ENCODE data around the gene GALNT9. TPM values are rescaled to one million over a fixed set of nuclear protein-coding genes. Genes with fewer than 3 reads are reported as not detected.

The GALNT9 gene
- total and polyA plus RNA-seq, 2 donors: 0.91 to 1.5 TPM

DNA sequence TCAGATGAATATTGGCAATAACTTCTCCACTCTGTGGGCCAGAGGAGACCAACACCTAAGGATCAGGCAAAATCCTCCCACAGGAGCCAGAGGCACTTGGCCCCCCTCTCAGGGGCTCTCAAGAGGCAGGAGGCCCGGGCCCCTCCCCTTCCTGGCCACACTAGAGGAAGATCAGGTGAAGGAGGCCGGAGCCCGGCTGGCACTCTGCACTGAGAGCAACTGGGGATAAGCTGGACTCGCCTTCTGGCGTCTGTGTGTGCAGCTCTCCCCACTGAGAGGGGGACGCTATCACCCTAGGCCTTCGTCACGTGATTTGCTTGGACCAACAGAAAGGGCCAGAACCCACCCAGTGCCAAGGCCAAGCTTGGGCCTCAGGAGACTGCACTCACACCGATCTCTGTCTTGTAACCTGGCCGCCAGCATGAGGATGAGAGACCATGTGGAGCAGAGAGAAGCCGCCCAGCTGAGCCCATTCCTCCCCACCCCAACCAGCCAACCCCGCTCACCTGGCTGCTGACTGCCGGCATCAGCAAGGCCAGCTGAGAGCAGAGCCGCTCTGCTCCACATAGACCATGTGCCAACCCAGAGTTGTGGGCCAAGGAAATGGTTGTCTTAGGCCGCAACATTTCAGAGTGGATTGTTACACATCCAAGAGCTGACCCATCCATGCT lies 121.1 kb downstream of the GALNT9 start:
- peaks cover 0 to 10% of the 10 kb centered on the region in 2 donors for H3K9me3 ChIP-seq (ENCODE audit: control insufficient read depth in 2 of 2, insufficient read depth in 1 of 2, low read length in 1 of 2)
- no peak overlapping the region for H3K4me3 ChIP-seq (ENCODE audit: low read length in 2 of 2)
- WGBS: 92% methylated on average over 15 of the region's 15 CpGs
- no peaks in the 10 kb centered on the region for H3K36me3 ChIP-seq (ENCODE audit: control insufficient read depth in 2 of 2, insufficient read depth in 2 of 2, low read length in 1 of 2)
- no peak for DNase-seq (ENCODE audit: low read depth in 6 of 9, low spot score in 9 of 9)
- H3K27ac ChIP-seq (ENCODE audit: low read depth in 1 of 2, low read length in 1 of 2): no peak overlapping the region
- H3K27me3 ChIP-seq (ENCODE audit: control insufficient read depth in 2 of 2, insufficient read depth in 1 of 2, low read length in 1 of 2): peaks cover 27 to 47% of the 10 kb centered on the region in 2 donors
- peaks cover 0 to 3% of the 10 kb centered on the region in 2 donors for H3K4me1 ChIP-seq (ENCODE audit: control insufficient read depth in 2 of 2, insufficient read depth in 2 of 2, low read length in 2 of 2)

DNA sequence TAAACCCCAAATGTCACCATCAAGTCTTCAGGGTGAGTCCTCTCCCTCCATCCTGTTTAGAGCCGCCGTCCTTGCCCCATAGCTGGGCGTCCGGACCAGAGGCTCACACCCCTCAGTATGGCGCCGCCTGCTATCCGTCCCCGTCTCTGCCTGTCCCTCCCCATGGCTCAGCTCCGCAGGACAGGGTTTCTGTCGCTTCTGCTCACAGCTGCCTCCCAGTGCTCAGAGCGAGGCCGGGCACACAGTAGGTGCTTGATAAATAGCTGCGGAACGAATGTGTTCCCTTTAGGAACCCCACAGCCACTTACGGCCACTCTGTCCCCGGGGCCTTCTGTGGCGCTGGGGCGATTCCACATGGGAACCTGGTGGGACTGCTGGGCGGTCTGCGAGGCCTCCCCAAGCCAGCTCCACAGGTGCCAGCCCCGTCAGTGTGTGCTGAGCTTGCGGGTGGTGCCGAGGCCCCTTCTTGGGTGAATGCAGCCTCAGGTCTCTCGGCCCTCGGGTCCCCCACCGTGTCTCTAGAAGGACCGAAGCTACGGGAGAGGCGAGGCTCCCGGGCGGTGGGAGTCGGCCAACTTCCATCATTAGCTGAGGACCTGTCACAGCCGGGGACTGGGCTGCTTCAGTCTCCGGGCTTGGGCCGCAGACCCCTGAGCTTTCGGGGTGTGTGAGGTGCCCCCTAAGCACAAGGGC lies 122.2 kb downstream of the GALNT9 start:
- Histone ChIP-seq H3K4me3 (ENCODE audit: low read length in 2 of 2) (no peak overlapping the region), H3K27me3 (ENCODE audit: control insufficient read depth in 2 of 2, insufficient read depth in 1 of 2, low read length in 1 of 2) (peaks cover 27 to 55% of the 10 kb centered on the region in 2 donors), H3K27ac (ENCODE audit: low read depth in 1 of 2, low read length in 1 of 2) (no peak overlapping the region), H3K36me3 (ENCODE audit: control insufficient read depth in 2 of 2, insufficient read depth in 2 of 2, low read length in 1 of 2) (no peaks in the 10 kb centered on the region), H3K4me1 (ENCODE audit: control insufficient read depth in 2 of 2, insufficient read depth in 2 of 2, low read length in 2 of 2) (peaks cover 0 to 3% of the 10 kb centered on the region in 2 donors), H3K9me3 (ENCODE audit: control insufficient read depth in 2 of 2, insufficient read depth in 1 of 2, low read length in 1 of 2) (peaks cover 0 to 9% of the 10 kb centered on the region in 2 donors)
- no peak for DNase-seq (ENCODE audit: low read depth in 6 of 9, low spot score in 9 of 9)
- 89% methylated on average over 36 of the region's 36 CpGs for WGBS

DNA sequence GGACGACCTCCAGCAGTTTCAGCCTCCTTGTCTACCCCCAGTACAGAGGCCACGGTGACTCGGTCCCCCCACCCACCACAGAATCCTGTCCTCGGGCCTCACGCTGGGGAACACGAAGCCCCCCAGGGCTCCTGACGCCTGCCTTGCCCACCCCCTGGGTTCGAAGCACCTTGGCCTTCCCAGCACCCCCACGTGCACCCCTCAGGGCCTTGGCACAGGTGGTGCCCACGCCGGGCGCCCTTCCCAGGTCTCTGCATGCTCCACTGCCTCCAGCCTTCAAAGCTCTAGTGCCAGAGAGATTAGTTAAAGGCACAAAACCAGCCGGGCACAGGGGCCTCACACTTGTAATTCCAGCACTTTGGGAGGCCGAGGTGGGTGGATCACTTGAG lies 123.3 kb downstream of the GALNT9 start:
- Histone ChIP-seq H3K27me3 (ENCODE audit: control insufficient read depth in 2 of 2, insufficient read depth in 1 of 2, low read length in 1 of 2) (peaks cover 27 to 58% of the 10 kb centered on the region in 2 donors), H3K36me3 (ENCODE audit: control insufficient read depth in 2 of 2, insufficient read depth in 2 of 2, low read length in 1 of 2) (no peaks in the 10 kb centered on the region), H3K4me1 (ENCODE audit: control insufficient read depth in 2 of 2, insufficient read depth in 2 of 2, low read length in 2 of 2) (peaks cover 0 to 3% of the 10 kb centered on the region in 2 donors), H3K9me3 (ENCODE audit: control insufficient read depth in 2 of 2, insufficient read depth in 1 of 2, low read length in 1 of 2) (peaks cover 0 to 6% of the 10 kb centered on the region in 2 donors), H3K4me3 (ENCODE audit: low read length in 2 of 2) (no peak overlapping the region), H3K27ac (ENCODE audit: low read depth in 1 of 2, low read length in 1 of 2) (no peak overlapping the region)
- 67% methylated on average over 14 of the region's 14 CpGs for WGBS
- DNase-seq (ENCODE audit: low read depth in 6 of 9, low spot score in 9 of 9): no peak

DNA sequence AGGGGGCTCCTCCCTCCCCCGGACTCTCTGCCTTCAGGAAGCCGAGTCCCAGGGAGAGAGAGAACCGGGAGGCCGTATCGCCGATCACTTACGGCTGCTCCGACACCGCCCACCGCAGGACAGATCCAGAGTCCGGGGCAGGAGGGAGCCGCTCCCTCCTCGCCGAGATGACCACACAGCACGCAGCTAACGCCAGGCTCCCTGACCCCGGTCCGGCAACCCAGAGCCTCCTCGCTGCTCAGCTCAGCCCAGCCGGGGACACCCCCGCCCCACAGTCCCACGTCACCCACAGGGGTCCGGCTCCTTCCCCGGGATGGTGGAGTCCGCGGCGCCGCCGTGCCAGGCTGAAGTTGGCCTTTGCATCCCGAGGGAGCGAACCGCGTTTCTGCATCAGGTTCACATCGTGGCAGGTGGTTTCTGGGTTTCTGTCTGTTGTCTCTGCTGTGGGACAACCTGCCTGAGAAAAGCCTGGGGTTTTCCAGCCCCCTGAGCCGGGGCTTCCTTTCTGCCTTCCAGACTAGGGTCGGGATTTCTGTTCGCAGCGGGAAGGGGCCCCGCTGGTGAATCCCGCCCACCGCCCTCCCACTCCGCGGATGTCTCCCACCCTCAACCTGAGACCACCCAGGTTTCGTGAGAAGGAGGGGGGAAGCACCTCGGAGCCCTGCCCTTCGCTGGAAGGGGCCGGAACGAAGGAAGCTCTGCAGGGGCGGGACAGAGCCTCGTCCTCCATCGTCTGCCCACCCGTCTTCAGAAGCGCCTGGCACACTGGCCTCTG lies 123.9 kb downstream of the GALNT9 start:
- H3K4me3 ChIP-seq (ENCODE audit: low read length in 2 of 2): no peak overlapping the region
- H3K9me3 ChIP-seq (ENCODE audit: control insufficient read depth in 2 of 2, insufficient read depth in 1 of 2, low read length in 1 of 2): peaks cover 0 to 6% of the 10 kb centered on the region in 2 donors
- no peak overlapping the region for H3K27ac ChIP-seq (ENCODE audit: low read depth in 1 of 2, low read length in 1 of 2)
- no peak for DNase-seq (ENCODE audit: low read depth in 6 of 9, low spot score in 9 of 9)
- 12% methylated on average over 53 of the region's 53 CpGs for WGBS
- H3K27me3 ChIP-seq (ENCODE audit: control insufficient read depth in 2 of 2, insufficient read depth in 1 of 2, low read length in 1 of 2): peaks cover 27 to 58% of the 10 kb centered on the region in 2 donors
- peaks cover 0 to 3% of the 10 kb centered on the region in 2 donors for H3K4me1 ChIP-seq (ENCODE audit: control insufficient read depth in 2 of 2, insufficient read depth in 2 of 2, low read length in 2 of 2)
- H3K36me3 ChIP-seq (ENCODE audit: control insufficient read depth in 2 of 2, insufficient read depth in 2 of 2, low read length in 1 of 2): no peaks in the 10 kb centered on the region

DNA sequence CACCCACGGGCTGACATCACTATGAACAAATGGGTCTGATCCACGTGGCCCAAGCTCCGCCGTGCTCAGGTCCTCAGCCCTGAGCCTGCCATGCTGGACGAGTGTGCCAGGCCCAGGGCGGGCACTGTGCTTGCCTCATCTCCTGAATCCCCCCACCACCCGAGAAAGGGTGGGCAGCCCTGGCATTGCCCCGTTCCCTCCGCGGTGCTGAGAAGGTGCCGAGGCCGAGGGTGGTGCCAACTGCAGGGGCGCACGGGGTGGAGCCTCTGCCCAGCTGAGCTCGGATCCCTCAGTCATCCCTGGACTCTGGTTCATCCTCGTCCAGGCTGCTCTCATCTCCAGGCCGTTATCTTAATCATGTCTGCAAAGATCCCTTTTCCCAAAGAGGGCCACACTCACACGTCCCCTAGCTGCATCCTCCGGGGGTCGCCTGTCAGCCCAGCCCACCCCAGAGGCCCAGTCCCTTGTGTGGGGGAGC lies 124.6 kb downstream of the GALNT9 start:
- no peak for DNase-seq (ENCODE audit: low read depth in 6 of 9, low spot score in 9 of 9)
- peaks cover 27 to 58% of the 10 kb centered on the region in 2 donors for H3K27me3 ChIP-seq (ENCODE audit: control insufficient read depth in 2 of 2, insufficient read depth in 1 of 2, low read length in 1 of 2)
- no peak overlapping the region for H3K27ac ChIP-seq (ENCODE audit: low read depth in 1 of 2, low read length in 1 of 2)
- H3K9me3 ChIP-seq (ENCODE audit: control insufficient read depth in 2 of 2, insufficient read depth in 1 of 2, low read length in 1 of 2): peaks cover 0 to 6% of the 10 kb centered on the region in 2 donors
- no peak overlapping the region for H3K4me3 ChIP-seq (ENCODE audit: low read length in 2 of 2)
- peaks cover 0 to 3% of the 10 kb centered on the region in 2 donors for H3K4me1 ChIP-seq (ENCODE audit: control insufficient read depth in 2 of 2, insufficient read depth in 2 of 2, low read length in 2 of 2)
- WGBS: 70% methylated on average over 20 of the region's 20 CpGs
- H3K36me3 ChIP-seq (ENCODE audit: control insufficient read depth in 2 of 2, insufficient read depth in 2 of 2, low read length in 1 of 2): no peaks in the 10 kb centered on the region

DNA sequence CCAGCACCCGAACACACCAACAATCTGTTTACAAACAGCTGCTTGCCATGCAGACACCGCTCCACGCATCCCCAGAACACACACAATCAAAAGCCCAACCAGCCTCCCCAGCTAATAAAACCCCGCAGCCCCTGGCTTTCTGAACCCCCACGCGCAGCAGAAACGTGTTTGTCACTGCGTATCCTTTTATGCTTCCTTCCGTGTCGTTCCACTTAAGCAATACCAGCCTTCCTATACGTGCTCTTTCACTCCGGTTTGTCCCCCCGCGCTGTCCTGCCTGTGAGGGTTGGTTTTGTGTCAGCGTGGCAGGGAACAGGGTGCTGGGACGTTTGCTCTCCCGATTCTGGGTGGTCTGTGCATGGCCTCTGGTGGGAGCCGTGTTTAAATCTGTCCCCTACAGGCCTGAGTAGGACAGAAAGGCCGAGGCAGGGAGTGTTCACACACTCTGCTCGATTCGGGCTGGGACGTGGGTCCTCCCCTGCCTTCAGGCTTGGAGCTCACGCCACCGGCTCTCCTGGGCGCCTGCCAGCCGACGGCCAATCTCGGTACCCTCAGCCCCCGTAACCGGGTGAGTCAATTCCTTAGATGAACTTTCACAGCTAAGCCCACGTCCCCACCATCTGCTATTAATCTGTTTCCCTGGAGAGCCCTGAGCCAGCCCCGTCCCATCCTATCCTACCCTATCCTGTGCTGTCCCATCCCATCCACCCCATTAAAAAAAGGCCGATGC lies 125.2 kb downstream of the GALNT9 start:
- Histone ChIP-seq H3K4me1 (ENCODE audit: control insufficient read depth in 2 of 2, insufficient read depth in 2 of 2, low read length in 2 of 2) (peaks cover 0 to 3% of the 10 kb centered on the region in 2 donors), H3K36me3 (ENCODE audit: control insufficient read depth in 2 of 2, insufficient read depth in 2 of 2, low read length in 1 of 2) (no peaks in the 10 kb centered on the region), H3K4me3 (ENCODE audit: low read length in 2 of 2) (no peak overlapping the region), H3K27ac (ENCODE audit: low read depth in 1 of 2, low read length in 1 of 2) (no peak overlapping the region), H3K27me3 (ENCODE audit: control insufficient read depth in 2 of 2, insufficient read depth in 1 of 2, low read length in 1 of 2) (peaks cover 27 to 60% of the 10 kb centered on the region in 2 donors), H3K9me3 (ENCODE audit: control insufficient read depth in 2 of 2, insufficient read depth in 1 of 2, low read length in 1 of 2) (peaks cover 0 to 6% of the 10 kb centered on the region in 2 donors)
- DNase-seq (ENCODE audit: low read depth in 6 of 9, low spot score in 9 of 9): no peak
- WGBS: 75% methylated on average over 33 of the region's 33 CpGs

DNA sequence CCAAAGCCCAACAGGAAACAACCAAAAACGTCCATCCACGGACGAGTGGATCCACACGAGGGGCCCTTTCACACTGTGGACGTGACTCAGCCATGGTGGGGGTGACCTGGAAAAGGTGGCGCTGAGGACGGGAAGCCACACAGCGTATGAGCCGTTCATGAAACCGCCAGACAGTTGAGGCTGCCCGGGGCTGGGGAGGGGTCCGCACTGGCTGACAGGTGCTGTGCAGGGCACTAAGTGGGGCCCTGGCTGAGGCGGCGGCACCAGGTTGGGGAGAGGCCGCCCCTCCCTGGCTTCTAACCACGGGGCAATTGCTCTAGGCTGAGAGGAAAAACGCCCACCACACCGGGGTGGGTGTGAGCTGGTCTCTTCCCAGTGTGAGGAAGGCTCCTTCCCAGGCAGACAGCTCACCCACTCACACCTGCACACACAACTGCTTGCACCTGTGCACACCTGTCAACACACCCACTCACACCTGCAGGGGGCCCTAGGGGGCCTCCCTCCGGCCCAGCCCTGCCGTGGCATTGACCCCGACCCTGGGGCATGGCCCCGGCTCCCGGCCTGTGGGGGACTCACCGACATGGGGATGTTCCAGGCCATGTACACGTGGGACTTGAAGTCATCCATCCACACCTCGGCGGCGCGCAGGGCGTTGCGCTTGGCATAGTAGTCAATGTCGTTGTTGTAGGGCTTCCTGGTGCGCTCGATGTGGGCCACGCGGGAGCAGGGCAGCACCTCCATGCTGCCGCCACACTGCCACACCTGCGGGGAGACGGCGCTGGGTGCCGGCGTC lies 126.3 kb downstream of the GALNT9 start:
- Histone ChIP-seq H3K36me3 (ENCODE audit: control insufficient read depth in 2 of 2, insufficient read depth in 2 of 2, low read length in 1 of 2) (no peaks in the 10 kb centered on the region), H3K4me3 (ENCODE audit: low read length in 2 of 2) (no peak overlapping the region), H3K27me3 (ENCODE audit: control insufficient read depth in 2 of 2, insufficient read depth in 1 of 2, low read length in 1 of 2) (peaks cover 27 to 59% of the 10 kb centered on the region in 2 donors), H3K27ac (ENCODE audit: low read depth in 1 of 2, low read length in 1 of 2) (no peak overlapping the region), H3K9me3 (ENCODE audit: control insufficient read depth in 2 of 2, insufficient read depth in 1 of 2, low read length in 1 of 2) (no peaks in the 10 kb centered on the region), H3K4me1 (ENCODE audit: control insufficient read depth in 2 of 2, insufficient read depth in 2 of 2, low read length in 2 of 2) (peaks cover 0 to 3% of the 10 kb centered on the region in 2 donors)
- 87% methylated on average over 42 of the region's 42 CpGs for WGBS
- DNase-seq (ENCODE audit: low read depth in 6 of 9, low spot score in 9 of 9): no peak
